ENCODE measurements around the gene ITFG1. TPM values are rescaled to one million over a fixed set of nuclear protein-coding genes. Genes with fewer than 3 reads are reported as not detected.
"Not testable (repeated sequence)": the region's sequence is repeated elsewhere in the genome, so short reads cannot be mapped to it uniquely, and the experiment has no call there.

ITFG1 gene
- total RNA-seq, 4 donors from 2014 or later, result 36.3 to 67.6 (median 56.1) TPM

DNA sequence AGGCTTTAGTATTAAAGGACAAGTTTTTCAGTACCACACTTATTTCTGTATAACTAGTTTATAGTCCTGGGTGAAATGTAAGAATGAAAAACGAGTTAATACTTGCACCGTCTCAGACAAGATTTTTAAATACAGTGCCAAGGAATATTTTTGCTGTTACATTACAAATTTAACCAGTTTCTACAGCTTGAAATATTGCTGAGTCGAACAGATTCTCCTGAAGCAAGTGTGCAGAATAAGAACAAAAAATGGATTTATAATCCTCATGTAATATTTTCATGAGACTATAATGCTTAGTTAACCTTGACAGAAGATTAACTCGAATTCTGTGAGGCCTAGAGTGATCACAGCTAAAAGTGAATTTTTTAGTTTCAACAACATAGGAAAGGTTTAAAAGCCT, 320.2 kb downstream of the ITFG1 start:
- no peak for DNase-seq
- no peak overlapping the region for H3K27ac ChIP-seq

DNA sequence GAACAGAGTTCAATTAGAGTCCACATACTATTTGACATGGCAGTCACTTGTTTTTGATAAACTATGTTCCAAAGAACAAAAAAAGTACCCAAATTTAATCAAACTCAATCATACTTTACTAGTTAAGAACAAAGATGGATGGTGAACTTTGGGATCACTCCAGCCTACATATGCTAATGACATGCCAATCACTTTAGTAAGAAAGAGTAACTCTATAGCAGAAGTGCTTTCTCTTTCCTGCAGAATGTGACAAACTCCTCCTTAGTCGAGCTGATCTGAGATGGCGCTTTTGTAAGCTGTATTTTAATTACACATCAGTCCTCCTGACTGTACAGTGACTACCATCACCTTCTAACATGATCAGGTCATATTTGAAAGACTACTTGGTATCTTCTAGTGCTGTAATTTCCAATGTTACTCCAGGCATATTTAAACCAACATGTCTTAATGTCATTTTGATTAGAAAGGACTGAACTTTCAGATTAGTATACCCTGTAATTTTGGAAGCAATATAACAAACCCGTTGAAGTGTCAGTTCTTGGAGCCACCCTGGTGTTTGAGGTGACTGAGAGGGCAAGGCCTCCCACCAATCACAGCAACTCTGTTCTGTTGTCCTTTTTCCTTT, 321.2 kb downstream of the ITFG1 start:
- H3K4me3 ChIP-seq, result no peak overlapping the region
- no peaks in the 10 kb centered on the region for H3K9me3 ChIP-seq
- no peak overlapping the region for H3K27ac ChIP-seq
- no peaks in the 10 kb centered on the region for H3K36me3 ChIP-seq
- H3K27me3 ChIP-seq, result no peaks in the 10 kb centered on the region
- DNase-seq, result no peak
- peaks cover 0 to 14% (median 3%) of the 10 kb centered on the region in 4 donors for H3K4me1 ChIP-seq
- TF ChIP-seq, protein P1, sequence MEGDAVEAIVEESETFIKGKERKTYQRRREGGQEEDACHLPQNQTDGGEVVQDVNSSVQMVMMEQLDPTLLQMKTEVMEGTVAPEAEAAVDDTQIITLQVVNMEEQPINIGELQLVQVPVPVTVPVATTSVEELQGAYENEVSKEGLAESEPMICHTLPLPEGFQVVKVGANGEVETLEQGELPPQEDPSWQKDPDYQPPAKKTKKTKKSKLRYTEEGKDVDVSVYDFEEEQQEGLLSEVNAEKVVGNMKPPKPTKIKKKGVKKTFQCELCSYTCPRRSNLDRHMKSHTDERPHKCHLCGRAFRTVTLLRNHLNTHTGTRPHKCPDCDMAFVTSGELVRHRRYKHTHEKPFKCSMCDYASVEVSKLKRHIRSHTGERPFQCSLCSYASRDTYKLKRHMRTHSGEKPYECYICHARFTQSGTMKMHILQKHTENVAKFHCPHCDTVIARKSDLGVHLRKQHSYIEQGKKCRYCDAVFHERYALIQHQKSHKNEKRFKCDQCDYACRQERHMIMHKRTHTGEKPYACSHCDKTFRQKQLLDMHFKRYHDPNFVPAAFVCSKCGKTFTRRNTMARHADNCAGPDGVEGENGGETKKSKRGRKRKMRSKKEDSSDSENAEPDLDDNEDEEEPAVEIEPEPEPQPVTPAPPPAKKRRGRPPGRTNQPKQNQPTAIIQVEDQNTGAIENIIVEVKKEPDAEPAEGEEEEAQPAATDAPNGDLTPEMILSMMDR (IDR thresholded peaks at IDR 0.05), result no peak
- no peak for TF ChIP-seq POLR2A (IDR thresholded peaks at IDR 0.05)

More for the DNA sequence above, 320.2 kb downstream of the ITFG1 start:
- H3K4me3 ChIP-seq, result no peak overlapping the region
- no peak for TF ChIP-seq POLR2A (IDR thresholded peaks at IDR 0.05)
- TF ChIP-seq, protein P1 (IDR thresholded peaks at IDR 0.05), result no peak
- no peaks in the 10 kb centered on the region for H3K36me3 ChIP-seq
- peaks cover 0 to 14% (median 3%) of the 10 kb centered on the region in 4 donors for H3K4me1 ChIP-seq
- H3K9me3 ChIP-seq, result no peaks in the 10 kb centered on the region
- no peaks in the 10 kb centered on the region for H3K27me3 ChIP-seq

DNA sequence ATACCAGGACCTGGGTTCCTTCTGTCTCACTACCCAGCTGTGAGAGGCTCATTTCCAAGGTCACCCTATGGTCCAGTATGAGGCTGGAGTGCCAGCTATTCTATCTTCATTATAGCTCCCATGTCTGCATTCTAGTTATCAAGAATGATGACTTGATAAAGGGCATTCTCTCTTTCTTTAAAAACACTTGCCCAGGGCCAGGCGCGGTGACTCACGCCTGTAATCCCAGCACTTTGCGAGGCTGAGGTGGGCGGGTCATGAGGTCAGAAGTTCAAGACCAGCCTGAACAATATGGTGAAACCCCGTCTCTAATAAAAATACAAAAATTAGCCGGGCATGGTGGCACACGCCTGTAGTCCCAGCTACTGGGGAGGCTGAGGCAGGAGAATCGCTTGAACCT, 322.9 kb downstream of the ITFG1 start:
- H3K4me1 ChIP-seq, H3K27me3 ChIP-seq, DNase-seq, H3K4me3 ChIP-seq, H3K9me3 ChIP-seq, H3K36me3 ChIP-seq, H3K27ac ChIP-seq: not testable (repeated sequence)

DNA sequence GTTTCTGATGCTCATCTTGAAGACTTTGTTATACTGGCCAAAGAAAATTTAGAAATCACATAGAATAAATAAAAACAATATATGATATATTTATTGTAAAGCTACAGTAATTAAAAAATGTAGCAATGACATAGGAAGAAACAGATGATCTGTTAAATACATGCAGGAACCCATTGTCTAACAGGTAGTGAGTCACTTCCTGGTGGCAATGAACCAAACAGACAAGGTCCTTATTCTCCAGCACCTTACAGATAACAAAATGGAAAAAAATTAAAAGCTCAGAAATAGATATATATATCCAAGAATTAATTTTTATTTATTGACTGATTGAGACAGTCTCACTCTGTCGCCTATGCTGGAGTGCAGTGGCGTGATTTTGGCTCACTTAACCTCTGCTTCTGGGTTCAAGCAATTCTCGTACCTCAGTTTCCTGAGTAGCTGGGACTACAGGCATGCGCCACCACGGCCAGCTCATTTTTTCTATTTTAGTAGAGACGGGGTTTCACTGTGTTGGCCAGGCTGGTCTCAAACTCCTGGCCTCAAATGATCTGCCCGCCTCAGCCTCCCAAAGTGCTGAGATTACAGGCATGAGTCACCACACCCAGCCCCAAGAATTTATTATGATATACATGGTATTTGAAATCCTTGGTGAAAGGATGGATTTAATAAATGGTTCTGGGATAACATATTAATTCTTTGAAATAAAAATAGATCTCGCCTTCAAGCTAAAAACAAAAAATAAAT, 324.6 kb downstream of the ITFG1 start:
- H3K4me3 ChIP-seq, result no peak overlapping the region
- TF ChIP-seq POLR2A (IDR thresholded peaks at IDR 0.05), result no peak
- TF ChIP-seq, protein P1 (IDR thresholded peaks at IDR 0.05), result no peak
- no peaks in the 10 kb centered on the region for H3K36me3 ChIP-seq
- H3K9me3 ChIP-seq, result no peaks in the 10 kb centered on the region
- no peak overlapping the region for H3K27ac ChIP-seq
- H3K4me1 ChIP-seq, result no peaks in the 10 kb centered on the region
- H3K27me3 ChIP-seq, result no peaks in the 10 kb centered on the region
- DNase-seq, result no peak

DNA sequence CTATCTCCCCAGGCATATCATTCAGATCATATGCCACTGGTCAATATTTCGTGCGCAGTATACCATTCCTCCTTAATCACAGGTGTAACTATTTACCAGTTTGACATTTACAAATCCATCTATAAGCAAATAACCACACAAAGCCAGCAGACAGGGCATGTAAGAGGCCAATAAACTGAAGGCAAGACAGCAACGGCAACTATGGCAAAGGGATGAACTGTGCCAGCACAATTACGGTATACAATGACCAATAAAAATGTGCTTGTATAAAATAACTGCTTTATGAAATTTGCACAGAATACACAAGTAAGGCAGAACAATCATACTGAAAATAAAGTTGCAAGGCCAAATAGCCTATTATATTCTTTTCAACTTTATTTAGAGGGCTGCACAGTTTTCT, 326.3 kb downstream of the ITFG1 start:
- no peaks in the 10 kb centered on the region for H3K27me3 ChIP-seq
- H3K4me3 ChIP-seq, result no peak overlapping the region
- TF ChIP-seq, protein P1 (IDR thresholded peaks at IDR 0.05), result no peak
- no peak for TF ChIP-seq POLR2A (IDR thresholded peaks at IDR 0.05)
- DNase-seq, result no peak
- H3K9me3 ChIP-seq, result no peaks in the 10 kb centered on the region
- H3K36me3 ChIP-seq, result no peaks in the 10 kb centered on the region
- no peak overlapping the region for H3K27ac ChIP-seq
- H3K4me1 ChIP-seq, result no peaks in the 10 kb centered on the region

DNA sequence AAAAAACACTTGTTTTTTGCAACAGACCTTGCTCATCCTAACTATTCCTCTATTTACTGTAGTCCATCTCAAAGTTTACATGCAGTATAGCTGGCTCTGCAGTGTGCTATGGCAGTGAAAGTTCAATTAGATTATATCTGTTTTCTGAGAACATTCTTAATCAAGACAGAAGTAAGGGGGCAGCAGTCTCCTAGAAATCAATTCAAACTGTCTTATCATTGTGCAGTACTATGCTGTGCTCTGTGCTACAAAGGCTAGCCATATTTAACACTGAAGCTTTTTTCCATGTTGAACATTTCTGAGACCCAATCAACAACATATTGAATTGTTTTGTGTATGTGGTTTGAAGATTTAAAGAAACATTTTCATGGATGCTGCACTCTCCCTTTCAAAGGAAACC, 328.6 kb downstream of the ITFG1 start:
- H3K36me3 ChIP-seq, result no peaks in the 10 kb centered on the region
- no peaks in the 10 kb centered on the region for H3K4me1 ChIP-seq
- H3K9me3 ChIP-seq, result no peaks in the 10 kb centered on the region
- no peaks in the 10 kb centered on the region for H3K27me3 ChIP-seq
- H3K27ac ChIP-seq, result no peak overlapping the region
- DNase-seq, result no peak
- no peak overlapping the region for H3K4me3 ChIP-seq
- TF ChIP-seq, protein P1 (IDR thresholded peaks at IDR 0.05), result no peak
- TF ChIP-seq POLR2A (IDR thresholded peaks at IDR 0.05), result no peak
